ENCODE data around the gene RIMS4.
"Not testable (repeated sequence)": the region's sequence is repeated elsewhere in the genome, so short reads cannot be mapped to it uniquely, and the experiment has no call there.

RIMS4 gene

GRCh38 chr20:44829688-44830087 lies 19.3 kb upstream of the RIMS4 start:
- DNase-seq = no peak

GRCh38 chr20:44828640-44829039 lies 18.3 kb upstream of the RIMS4 start:
- DNase-seq = no peak

GRCh38 chr20:44827401-44827800 lies 17.1 kb upstream of the RIMS4 start:
- no peak for DNase-seq

- not testable (repeated sequence) for DNase-seq
Observed at GRCh38 chr20:44821576-44821975, 11.2 kb upstream of the RIMS4 start.

- no peak for DNase-seq
Observed at GRCh38 chr20:44819936-44820335, 9.6 kb upstream of the RIMS4 start.

- no peak for DNase-seq
Observed at GRCh38 chr20:44817143-44817910, 7.0 kb upstream of the RIMS4 start.

- no peak for DNase-seq
Observed at GRCh38 chr20:44814937-44815336, 4.6 kb upstream of the RIMS4 start.

GRCh38 chr20:44811150-44811685 lies 872 bp upstream of the RIMS4 start:
- no peak for DNase-seq

- no peak for DNase-seq
Observed at GRCh38 chr20:44810061-44810390, 320 bp downstream of the RIMS4 start.

GRCh38 chr20:44809380-44810060 lies 826 bp downstream of the RIMS4 start:
- no peak for DNase-seq

GRCh38 chr20:44807684-44808056 lies 2.7 kb downstream of the RIMS4 start:
- no peak for DNase-seq

- DNase-seq = no peak
Observed at GRCh38 chr20:44807051-44807683, 3.2 kb downstream of the RIMS4 start.

GRCh38 chr20:44805979-44806620 lies 4.2 kb downstream of the RIMS4 start:
- no peak for DNase-seq

- no peak for DNase-seq
Observed at GRCh38 chr20:44805335-44805978, 4.9 kb downstream of the RIMS4 start.

GRCh38 chr20:44803383-44803941 lies 6.9 kb downstream of the RIMS4 start:
- DNase-seq = no peak

GRCh38 chr20:44802702-44803101 lies 7.6 kb downstream of the RIMS4 start:
- DNase-seq = no peak

GRCh38 chr20:44800391-44801046 lies 9.8 kb downstream of the RIMS4 start:
- DNase-seq = no peak

- DNase-seq = no peak
Observed at GRCh38 chr20:44799691-44800090, 10.7 kb downstream of the RIMS4 start.

- no peak for DNase-seq
Observed at GRCh38 chr20:44796758-44797457, 13.4 kb downstream of the RIMS4 start.

GRCh38 chr20:44796311-44796710 lies 14.0 kb downstream of the RIMS4 start:
- no peak for DNase-seq

GRCh38 chr20:44795836-44796235 lies 14.5 kb downstream of the RIMS4 start:
- DNase-seq = no peak

Measured in activated naive CD4-positive, alpha-beta T cell treated with anti-CD3 and anti-CD28 coated beads, Interleukin-2, amount 50 U/mL, for 16 hours (primary cell).